Astrocyte of the cerebellum (primary cell): ENCODE measurements around the gene SCGB1C1.

Experiments
- DNase-seq: peaks from one replicate; pipeline ENCODE4 v3.0.0-alpha.2; 2011; ENCODE audit warnings: low read depth
- H3K4me3 ChIP-seq: 2 replicates; pipeline ENCODE4 v1.5.1; 2011; ENCODE audit warnings: mild to moderate bottlenecking, low read depth, low read length, moderate library complexity
- CTCF ChIP-seq: IDR thresholded peaks from 2 replicates; pipeline ENCODE4 v1.5.1; 2012; ENCODE audit warnings: low read length, low read depth, moderate library complexity, mild to moderate bottlenecking; ENCODE audit errors: missing control alignments
- in situ Hi-C: cut with HindIII; loops from 2 replicates; pipeline ENCODE4 v1.10.0; 2017; ENCODE audit warnings: low sequenced_read_pairs

SCGB1C1 gene

GRCh38 chr11:210122-210802, 17.4 kb downstream of the SCGB1C1 start:
- TF ChIP-seq CTCF, result no peak
- in situ Hi-C loops, result no loop called here
- peak overlapping the region; percentile 94 for H3K4me3 ChIP-seq
- DNase-seq, result peak; percentile 42

GRCh38 chr11:210803-211180, 17.9 kb downstream of the SCGB1C1 start:
- in situ Hi-C loops, result no loop called here
- no peak for DNase-seq
- peak overlapping the region; percentile 94 for H3K4me3 ChIP-seq
- no peak for TF ChIP-seq CTCF

GRCh38 chr11:211295-211694, 18.4 kb downstream of the SCGB1C1 start:
- DNase-seq, result no peak
- in situ Hi-C loops, result no loop called here
- no peak overlapping the region for H3K4me3 ChIP-seq
- TF ChIP-seq CTCF, result no peak

- no peak for DNase-seq
- no peak for TF ChIP-seq CTCF
- no peak overlapping the region for H3K4me3 ChIP-seq
- in situ Hi-C loops, result no loop called here
Measured at GRCh38 chr11:211741-212140, 18.9 kb downstream of the SCGB1C1 start.

GRCh38 chr11:212150-213100, 19.5 kb downstream of the SCGB1C1 start:
- TF ChIP-seq CTCF, result no peak
- in situ Hi-C loops, result no loop called here
- DNase-seq, result no peak
- H3K4me3 ChIP-seq, result no peak overlapping the region

- no peak overlapping the region for H3K4me3 ChIP-seq
- in situ Hi-C loops, result no loop called here
- no peak for DNase-seq
- no peak for TF ChIP-seq CTCF
Measured at GRCh38 chr11:213111-213510, 20.2 kb downstream of the SCGB1C1 start.
